Measurements from ENCODE around the gene MOG. TPM values are rescaled to one million over a fixed set of nuclear protein-coding genes. Genes with fewer than 3 reads are reported as not detected.

Gene MOG
- total RNA-seq, 2 donors from 2014 or later = not detected

GRCh38 chr6:29653452-29654038 lies 3.3 kb upstream of the MOG start:
- no peaks in the 10 kb centered on the region for H3K9me3 ChIP-seq (ENCODE audit: control insufficient read depth, low read length)
- 6 to 7% methylated on average over 3 to 6 of the region's 8 CpGs for WGBS, 2 experiments (ENCODE audit: insufficient coverage in 1 of 2, insufficient read length in 1 of 2)
- no peak overlapping the region for H3K27ac ChIP-seq (ENCODE audit: low read depth, low read length)
- no peaks in the 10 kb centered on the region for H3K4me1 ChIP-seq (ENCODE audit: control insufficient read depth, insufficient read depth, low read length)
- H3K36me3 Mint-ChIP-seq (ENCODE audit: low read depth) = no peaks in the 10 kb centered on the region
- peaks cover 38% of the 10 kb centered on the region for H3K27me3 ChIP-seq (ENCODE audit: control insufficient read depth, insufficient read depth, low read length, poor library complexity, severe bottlenecking)
- no peak overlapping the region for H3K4me3 Mint-ChIP-seq
- no peak overlapping the region for H3K9ac ChIP-seq (ENCODE audit: extremely low read depth, low read length, poor library complexity, severe bottlenecking)
- DNase-seq = peak; percentile 63
- H3K27me3 Mint-ChIP-seq (ENCODE audit: insufficient read depth) = peaks cover 26% of the 10 kb centered on the region
- TF ChIP-seq, protein P1, sequence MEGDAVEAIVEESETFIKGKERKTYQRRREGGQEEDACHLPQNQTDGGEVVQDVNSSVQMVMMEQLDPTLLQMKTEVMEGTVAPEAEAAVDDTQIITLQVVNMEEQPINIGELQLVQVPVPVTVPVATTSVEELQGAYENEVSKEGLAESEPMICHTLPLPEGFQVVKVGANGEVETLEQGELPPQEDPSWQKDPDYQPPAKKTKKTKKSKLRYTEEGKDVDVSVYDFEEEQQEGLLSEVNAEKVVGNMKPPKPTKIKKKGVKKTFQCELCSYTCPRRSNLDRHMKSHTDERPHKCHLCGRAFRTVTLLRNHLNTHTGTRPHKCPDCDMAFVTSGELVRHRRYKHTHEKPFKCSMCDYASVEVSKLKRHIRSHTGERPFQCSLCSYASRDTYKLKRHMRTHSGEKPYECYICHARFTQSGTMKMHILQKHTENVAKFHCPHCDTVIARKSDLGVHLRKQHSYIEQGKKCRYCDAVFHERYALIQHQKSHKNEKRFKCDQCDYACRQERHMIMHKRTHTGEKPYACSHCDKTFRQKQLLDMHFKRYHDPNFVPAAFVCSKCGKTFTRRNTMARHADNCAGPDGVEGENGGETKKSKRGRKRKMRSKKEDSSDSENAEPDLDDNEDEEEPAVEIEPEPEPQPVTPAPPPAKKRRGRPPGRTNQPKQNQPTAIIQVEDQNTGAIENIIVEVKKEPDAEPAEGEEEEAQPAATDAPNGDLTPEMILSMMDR (conservative IDR thresholded peaks at IDR 0.05) = peak; percentile 86
- no peaks in the 10 kb centered on the region for H3K9me3 Mint-ChIP-seq
- H3K36me3 ChIP-seq (ENCODE audit: control insufficient read depth, insufficient read depth, low read length) = no peaks in the 10 kb centered on the region
- no peak overlapping the region for H3K27ac Mint-ChIP-seq
- peaks cover 24% of the 10 kb centered on the region for H3K4me1 Mint-ChIP-seq
- H3K4me3 ChIP-seq (ENCODE audit: low read length) = no peak overlapping the region

DNA sequence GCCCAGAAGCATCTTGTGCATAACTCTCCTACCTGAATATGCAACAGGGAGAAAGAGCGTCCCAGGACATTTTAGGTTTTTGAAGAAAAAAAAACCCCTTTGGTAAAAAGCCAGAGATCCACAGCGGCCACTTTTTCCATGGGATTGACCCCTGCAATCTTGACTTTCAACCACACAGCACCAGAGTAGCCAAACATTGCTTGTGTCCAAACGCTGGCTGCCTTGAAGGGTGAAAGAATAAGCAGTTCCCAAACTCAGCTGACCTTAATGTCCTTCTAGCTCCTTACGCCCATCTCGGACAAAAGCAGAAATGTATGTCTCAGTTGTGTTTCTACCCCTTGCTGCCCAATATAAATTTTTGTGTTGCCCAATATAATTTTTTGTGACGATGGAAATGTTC lies 1.2 kb upstream of the MOG start:
- H3K9me3 Mint-ChIP-seq = no peaks in the 10 kb centered on the region
- peaks cover 37% of the 10 kb centered on the region for H3K27me3 Mint-ChIP-seq (ENCODE audit: insufficient read depth)
- no peaks in the 10 kb centered on the region for H3K9me3 ChIP-seq (ENCODE audit: control insufficient read depth, low read length)
- peaks cover 24% of the 10 kb centered on the region for H3K4me1 Mint-ChIP-seq
- no peak overlapping the region for H3K27ac Mint-ChIP-seq
- no peak for DNase-seq
- 82 to 83% methylated on average over 2 to 6 of the region's 6 CpGs for WGBS, 2 experiments (ENCODE audit: insufficient coverage in 1 of 2, insufficient read length in 1 of 2)
- no peak overlapping the region for H3K4me3 Mint-ChIP-seq
- no peak overlapping the region for H3K27ac ChIP-seq (ENCODE audit: low read depth, low read length)
- no peaks in the 10 kb centered on the region for H3K36me3 Mint-ChIP-seq (ENCODE audit: low read depth)
- TF ChIP-seq, protein P1 (conservative IDR thresholded peaks at IDR 0.05) = no peak
- H3K27me3 ChIP-seq (ENCODE audit: control insufficient read depth, insufficient read depth, low read length, poor library complexity, severe bottlenecking) = peaks cover 52% of the 10 kb centered on the region
- no peak overlapping the region for H3K9ac ChIP-seq (ENCODE audit: extremely low read depth, low read length, poor library complexity, severe bottlenecking)
- H3K36me3 ChIP-seq (ENCODE audit: control insufficient read depth, insufficient read depth, low read length) = no peaks in the 10 kb centered on the region
- no peak overlapping the region for H3K4me3 ChIP-seq (ENCODE audit: low read length)
- H3K4me1 ChIP-seq (ENCODE audit: control insufficient read depth, insufficient read depth, low read length) = no peaks in the 10 kb centered on the region

- Mint-ChIP-seq H3K4me3 (no peak overlapping the region), H3K27ac (no peak overlapping the region), H3K9me3 (no peaks in the 10 kb centered on the region), H3K36me3 (ENCODE audit: low read depth) (no peaks in the 10 kb centered on the region), H3K4me1 (peaks cover 27% of the 10 kb centered on the region), H3K27me3 (ENCODE audit: insufficient read depth) (peaks cover 39% of the 10 kb centered on the region)
- Histone ChIP-seq H3K27me3 (ENCODE audit: control insufficient read depth, insufficient read depth, low read length, poor library complexity, severe bottlenecking) (peaks cover 52% of the 10 kb centered on the region), H3K4me3 (ENCODE audit: low read length) (no peak overlapping the region), H3K9ac (ENCODE audit: extremely low read depth, low read length, poor library complexity, severe bottlenecking) (no peak overlapping the region), H3K27ac (ENCODE audit: low read depth, low read length) (no peak overlapping the region), H3K4me1 (ENCODE audit: control insufficient read depth, insufficient read depth, low read length) (no peaks in the 10 kb centered on the region), H3K9me3 (ENCODE audit: control insufficient read depth, low read length) (no peaks in the 10 kb centered on the region), H3K36me3 (ENCODE audit: control insufficient read depth, insufficient read depth, low read length) (no peaks in the 10 kb centered on the region)
- TF ChIP-seq, protein P1 (conservative IDR thresholded peaks at IDR 0.05) = no peak
- no peak for DNase-seq
- WGBS, 2 experiments (ENCODE audit: insufficient coverage in 1 of 2, insufficient read length in 1 of 2) = 78 to 90% methylated on average over 1 to 2 of the region's 2 CpGs
Observed at GRCh38 chr6:29656157-29656556, 735 bp upstream of the MOG start.

All from endodermal cell (in vitro differentiated cells).